Osteocyte (in vitro differentiated cells): Measurements from ENCODE around the gene PVR. TPM values are rescaled to one million over a fixed set of nuclear protein-coding genes. Genes with fewer than 3 reads are reported as not detected.

Source experiments
- DNase-seq: peaks from one replicate; pipeline ENCODE4 v3.0.0; 2021; ENCODE audit warnings: mixed read lengths; ENCODE audit not compliant: unreplicated experiment; ENCODE audit errors: extremely low spot score
- H3K27ac Mint-ChIP-seq: one replicate; pipeline ENCODE4 v1.8.0; 2021; ENCODE audit warnings: mild to moderate bottlenecking, mixed read lengths; ENCODE audit not compliant: unreplicated experiment
- H3K27me3 Mint-ChIP-seq: one replicate; pipeline ENCODE4 v1.8.0; 2021; ENCODE audit warnings: mixed read lengths; ENCODE audit not compliant: unreplicated experiment
- H3K36me3 Mint-ChIP-seq: one replicate; pipeline ENCODE4 v1.8.0; 2021; ENCODE audit warnings: mixed read lengths; ENCODE audit not compliant: unreplicated experiment
- H3K4me1 Mint-ChIP-seq: one replicate; pipeline ENCODE4 v1.8.0; 2021; ENCODE audit warnings: mixed read lengths; ENCODE audit not compliant: unreplicated experiment
- H3K4me3 Mint-ChIP-seq: one replicate; pipeline ENCODE4 v1.8.0; 2021; ENCODE audit warnings: mild to moderate bottlenecking, moderate library complexity, mixed read lengths; ENCODE audit not compliant: unreplicated experiment
- H3K9me3 Mint-ChIP-seq: one replicate; pipeline ENCODE4 v1.8.0; 2021; ENCODE audit warnings: mixed read lengths; ENCODE audit not compliant: unreplicated experiment
- CTCF ChIP-seq: fragments of 200-600 bp; sonication (generic); IDR thresholded peaks from 2 replicates; pipeline ENCODE4 v1.5.0; 2021; ENCODE audit warnings: antibody characterized with exemption, mild to moderate bottlenecking, moderate library complexity
- total RNA-seq: library from RNA; stranded (reverse); gene quantifications from 2 replicates; pipeline ENCODE4 v1.2.1, GENCODE V29; 2021

PVR gene
- total RNA-seq, 1 donor from 2014 or later = 31.4 TPM

- Mint-ChIP-seq H3K9me3 (no peaks in the 10 kb centered on the region), H3K27me3 (peaks cover 2% of the 10 kb centered on the region), H3K4me1 (peaks cover 27% of the 10 kb centered on the region), H3K36me3 (no peaks in the 10 kb centered on the region), H3K4me3 (no peak overlapping the region), H3K27ac (peak overlapping the region; percentile 91)
- no peak for TF ChIP-seq CTCF
- DNase-seq = no peak
These were observed 8.9 kb upstream of the PVR start for GRCh38 chr19:44634785-44635184.

GRCh38 chr19:44635581-44636438 lies 7.9 kb upstream of the PVR start:
- Mint-ChIP-seq H3K27me3 (peaks cover 2% of the 10 kb centered on the region), H3K4me3 (peak overlapping the region; percentile 18), H3K4me1 (peaks cover 27% of the 10 kb centered on the region), H3K36me3 (no peaks in the 10 kb centered on the region), H3K9me3 (no peaks in the 10 kb centered on the region), H3K27ac (peak overlapping the region; percentile 91)
- TF ChIP-seq CTCF = no peak
- DNase-seq = no peak

GRCh38 chr19:44636439-44637389 lies 7.0 kb upstream of the PVR start:
- no peak for TF ChIP-seq CTCF
- Mint-ChIP-seq H3K4me3 (no peak overlapping the region), H3K36me3 (no peaks in the 10 kb centered on the region), H3K4me1 (peaks cover 27% of the 10 kb centered on the region), H3K9me3 (no peaks in the 10 kb centered on the region), H3K27me3 (peaks cover 2% of the 10 kb centered on the region), H3K27ac (peak overlapping the region; percentile 91)
- no peak for DNase-seq

GRCh38 chr19:44637390-44637764 lies 6.3 kb upstream of the PVR start:
- H3K27me3 Mint-ChIP-seq = peaks cover 2% of the 10 kb centered on the region
- TF ChIP-seq CTCF = no peak
- no peak overlapping the region for H3K27ac Mint-ChIP-seq
- H3K4me3 Mint-ChIP-seq = no peak overlapping the region
- no peaks in the 10 kb centered on the region for H3K9me3 Mint-ChIP-seq
- no peaks in the 10 kb centered on the region for H3K36me3 Mint-ChIP-seq
- DNase-seq = no peak
- H3K4me1 Mint-ChIP-seq = peaks cover 27% of the 10 kb centered on the region

- peaks cover 15% of the 10 kb centered on the region for H3K4me1 Mint-ChIP-seq
- H3K36me3 Mint-ChIP-seq = no peaks in the 10 kb centered on the region
- H3K27ac Mint-ChIP-seq = no peak overlapping the region
- no peak for TF ChIP-seq CTCF
- no peak for DNase-seq
- H3K4me3 Mint-ChIP-seq = no peak overlapping the region
- no peaks in the 10 kb centered on the region for H3K27me3 Mint-ChIP-seq
- no peaks in the 10 kb centered on the region for H3K9me3 Mint-ChIP-seq
These were observed 3.2 kb upstream of the PVR start for GRCh38 chr19:44640518-44640917.
